Measurements from ENCODE around the gene TSPAN18. TPM values are rescaled to one million over a fixed set of nuclear protein-coding genes. Genes with fewer than 3 reads are reported as not detected.
A peak's percentile ranks its signal among the peaks of the same experiment; 100 is the strongest.

TSPAN18 gene
- total RNA-seq, 1 donor = under 0.01 TPM

GRCh38 chr11:44930588-44931302, 204.0 kb downstream of the TSPAN18 start:
- DNase-seq (ENCODE audit: low read depth) = no peak
- TF ChIP-seq CTCF (IDR thresholded peaks at IDR 0.05; ENCODE audit: insufficient read depth, low read depth, low read length) = no peak
- no peak overlapping the region for H3K4me3 ChIP-seq (ENCODE audit: low read depth, low read length)

GRCh38 chr11:44931466-44931865, 204.7 kb downstream of the TSPAN18 start:
- TF ChIP-seq CTCF (IDR thresholded peaks at IDR 0.05; ENCODE audit: insufficient read depth, low read depth, low read length) = no peak
- no peak overlapping the region for H3K4me3 ChIP-seq (ENCODE audit: low read depth, low read length)
- DNase-seq (ENCODE audit: low read depth) = no peak

DNA sequence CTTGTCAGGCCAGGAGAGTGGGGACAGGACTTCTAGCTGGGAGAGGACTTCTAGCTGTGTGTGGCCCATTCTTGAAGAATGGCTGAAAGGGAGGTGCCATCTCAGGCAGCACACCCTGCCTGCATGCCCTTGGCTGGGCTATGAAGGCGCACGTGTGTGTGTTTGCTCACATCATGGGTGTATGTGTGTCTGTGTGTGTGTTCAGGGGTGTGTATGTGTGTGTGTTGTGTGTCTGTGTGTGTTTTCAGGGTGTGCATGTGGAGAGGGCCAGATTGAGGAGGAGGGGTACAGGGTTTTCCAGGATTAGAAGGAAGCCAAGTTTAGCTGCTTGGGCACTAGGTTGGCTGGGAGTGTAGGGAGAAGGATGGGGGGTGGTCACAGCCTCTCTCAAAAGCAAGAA, 207.3 kb downstream of the TSPAN18 start:
- TF ChIP-seq CTCF (IDR thresholded peaks at IDR 0.05; ENCODE audit: insufficient read depth, low read depth, low read length) = no peak
- H3K4me3 ChIP-seq (ENCODE audit: low read depth, low read length) = no peak overlapping the region
- DNase-seq (ENCODE audit: low read depth) = no peak

GRCh38 chr11:44934735-44935250, 208.0 kb downstream of the TSPAN18 start:
- H3K4me3 ChIP-seq (ENCODE audit: low read depth, low read length) = no peak overlapping the region
- no peak for DNase-seq (ENCODE audit: low read depth)
- no peak for TF ChIP-seq CTCF (IDR thresholded peaks at IDR 0.05; ENCODE audit: insufficient read depth, low read depth, low read length)

GRCh38 chr11:44936525-44936924, 209.8 kb downstream of the TSPAN18 start:
- TF ChIP-seq CTCF (IDR thresholded peaks at IDR 0.05; ENCODE audit: insufficient read depth, low read depth, low read length) = peak; percentile 95
- DNase-seq (ENCODE audit: low read depth) = peak; percentile 76
- no peak overlapping the region for H3K4me3 ChIP-seq (ENCODE audit: low read depth, low read length)

DNA sequence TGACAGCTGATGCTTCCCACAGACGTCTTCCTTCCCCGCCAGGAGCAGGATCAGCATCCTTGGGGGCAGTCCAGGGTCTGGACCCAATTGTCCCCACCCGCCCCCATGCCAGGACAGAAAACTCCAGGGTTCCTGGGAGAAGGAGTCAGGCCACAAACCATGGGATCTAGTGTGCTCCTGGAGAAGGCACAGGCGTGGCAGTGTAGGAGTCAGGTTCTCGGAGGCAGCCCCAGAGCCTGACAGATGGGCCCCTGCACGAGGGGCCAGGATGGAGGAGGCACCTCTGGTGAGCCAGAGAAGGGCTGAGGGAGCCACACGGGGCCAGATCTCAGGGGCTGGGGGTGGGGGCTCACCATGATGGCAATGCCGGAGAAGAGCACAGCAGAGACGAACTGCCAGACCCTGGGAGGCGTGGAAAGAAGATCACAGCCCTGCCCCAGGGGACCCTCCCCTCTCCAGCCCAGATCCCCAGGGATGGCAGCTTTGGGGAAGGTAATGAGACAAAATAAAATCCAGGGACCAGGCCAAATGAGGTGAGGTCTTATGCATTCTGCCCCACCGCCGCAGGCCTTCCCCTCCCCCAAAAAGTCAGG, 210.3 kb downstream of the TSPAN18 start:
- no peak for DNase-seq (ENCODE audit: low read depth)
- no peak overlapping the region for H3K4me3 ChIP-seq (ENCODE audit: low read depth, low read length)
- TF ChIP-seq CTCF (IDR thresholded peaks at IDR 0.05; ENCODE audit: insufficient read depth, low read depth, low read length) = no peak

Measured in fibroblast of villous mesenchyme (primary cell).